Testis (tissue), 3 donors: Measurements from ENCODE around the gene CABP4. TPM values are rescaled to one million over a fixed set of nuclear protein-coding genes. Genes with fewer than 3 reads are reported as not detected.

ENCODE experiments used
- DNase-seq: peaks from one replicate; pipeline ENCODE4 v3.0.0-alpha.2; 2019
- H3K27ac ChIP-seq, 2 donors: fragments of 200-600 bp; sonication (generic); one replicate each; pipeline ENCODE4 v1.5.1; 2019
- H3K27me3 ChIP-seq: fragments of 200-600 bp; sonication (generic); one replicate; pipeline ENCODE4 v1.5.1; 2019
- H3K36me3 ChIP-seq: fragments of 200-600 bp; sonication (generic); one replicate; pipeline ENCODE4 v1.5.1; 2017; ENCODE audit warnings: low read depth; ENCODE audit errors: missing control alignments
- H3K4me1 ChIP-seq: fragments of 200-600 bp; sonication (generic); one replicate; pipeline ENCODE4 v1.5.1; 2019
- H3K4me3 ChIP-seq, 2 donors: fragments of 200-600 bp; sonication (generic); one replicate each; pipeline ENCODE4 v1.5.1; 2017 to 2019
- H3K9me3 ChIP-seq: fragments of 200-600 bp; sonication (generic); one replicate; pipeline ENCODE4 v1.5.1; 2017
- CTCF ChIP-seq, 3 experiments: fragments of 450-650 bp in 2 of 3; fragments of 200-600 bp in 1 of 3; sonication (generic) in 1 of 3; IDR thresholded peaks; one replicate each; pipeline ENCODE4 v1.5.1; 2016 to 2019; ENCODE audit warnings: antibody characterized with exemption in 3 of 3, mild to moderate bottlenecking in 2 of 3, moderate library complexity in 1 of 3
- POLR2A ChIP-seq: fragments of 450-650 bp; IDR thresholded peaks from one replicate; pipeline ENCODE4 v1.6.1; 2017; ENCODE audit warnings: antibody characterized with exemption, mild to moderate bottlenecking, moderate library complexity
- WGBS, 2 donors: methylation state at CpG; one replicate each; pipeline ENCODE4 v1.1.5; 2018; 5-methylcytosine and 5-hydroxymethylcytosine counted together
- intact Hi-C: fragments of 100-400 bp; cut with DNase I; formaldehyde crosslinking; loops from one replicate; pipeline ENCODE4 v1.15.1; 2023; ENCODE audit warnings: low total_unique reads
- polyA plus RNA-seq: library from polyadenylated mRNA; stranded (reverse); fragments of 350-450 nt; fragmentation: Illumina TruSeq; extraction: RNeasy Lipid Tissue Mini Kit (QIAGEN cat#74804); gene quantifications from one replicate; pipeline ENCODE4 v1.2.3, GENCODE V29; 2014; ENCODE audit warnings: low read depth, low replicate concordance; ENCODE audit not compliant: insufficient read depth
- total RNA-seq, 2 donors: library from RNA; depleted of rRNA; stranded (reverse); fragments of >200 nt; gene quantifications; one replicate each; pipeline ENCODE4 v1.2.3, GENCODE V29; 2016

Gene CABP4
- total and polyA plus RNA-seq, 3 donors from 2014 or later, result 0.87 to 1.2 (median 0.98) TPM

- intact Hi-C loops, result no loop called here
- Histone ChIP-seq H3K27me3 (no peaks in the 10 kb centered on the region), H3K9me3 (no peaks in the 10 kb centered on the region), H3K36me3 (no peaks in the 10 kb centered on the region), H3K4me1 (no peaks in the 10 kb centered on the region), H3K4me3 (no peak overlapping the region), H3K27ac (no peak overlapping the region)
- TF ChIP-seq CTCF (IDR thresholded peaks at IDR 0.05), result no peak
- no peak for TF ChIP-seq POLR2A
- 72 to 73% methylated on average over 9 of the region's 9 CpGs for WGBS, 2 donors
- DNase-seq, result no peak
These were observed 5.9 kb upstream of the CABP4 start for GRCh38 chr11:67449116-67449844.

- TF ChIP-seq POLR2A (no peak), CTCF (IDR thresholded peaks at IDR 0.05) (no peak)
- WGBS, 2 donors, result 86 to 92% methylated on average over 8 to 25 of the region's 25 CpGs
- Histone ChIP-seq H3K27ac (no peak overlapping the region), H3K36me3 (no peaks in the 10 kb centered on the region), H3K27me3 (no peaks in the 10 kb centered on the region), H3K9me3 (no peaks in the 10 kb centered on the region), H3K4me1 (no peaks in the 10 kb centered on the region), H3K4me3 (no peak overlapping the region)
- no peak for DNase-seq
- intact Hi-C loops, result no loop called here
These were observed 4.1 kb upstream of the CABP4 start for GRCh38 chr11:67450796-67451657.

- H3K27ac ChIP-seq, result no peak overlapping the region
- TF ChIP-seq CTCF (IDR thresholded peaks at IDR 0.05) (no peak), POLR2A (no peak)
- WGBS, 2 donors, result 93 to 96% methylated on average over 14 of the region's 14 CpGs
- H3K9me3 ChIP-seq, result no peaks in the 10 kb centered on the region
- no peaks in the 10 kb centered on the region for H3K4me1 ChIP-seq
- no peaks in the 10 kb centered on the region for H3K36me3 ChIP-seq
- H3K27me3 ChIP-seq, result no peaks in the 10 kb centered on the region
- no peak for DNase-seq
- intact Hi-C loops, result no loop called here
- H3K4me3 ChIP-seq, result no peak overlapping the region
These were observed 3.5 kb upstream of the CABP4 start for GRCh38 chr11:67451658-67451976.

GRCh38 chr11:67452141-67452952, 2.8 kb upstream of the CABP4 start, which contains the start of gene GPR152:
Gene GPR152 (minus strand): TSS chr11:67452729. CDS start chr11:67452724, 5 bp downstream.
- no peak within 1 kb of the TSS for H3K4me3 ChIP-seq
- intact Hi-C loops, result no loop called here
- WGBS, 2 donors, result 88% methylated on average over 20 to 27 of the region's 33 CpGs

More at GRCh38 chr11:67452141-67452952, 2.8 kb upstream of the CABP4 start, which contains the start of gene GPR152:
- no peaks in the 10 kb centered on the region for H3K4me1 ChIP-seq
- no peak within 1 kb of the TSS for H3K27ac ChIP-seq
- no peaks in the 10 kb centered on the region for H3K27me3 ChIP-seq
- TF ChIP-seq POLR2A, result no peak
- TF ChIP-seq CTCF (IDR thresholded peaks at IDR 0.05), result no peak
- DNase-seq, result no peak
- no peaks in the 10 kb centered on the region for H3K36me3 ChIP-seq
- H3K9me3 ChIP-seq, result no peaks in the 10 kb centered on the region
